ENCODE measurements around the gene ADAMTS6.

Gene ADAMTS6

GRCh38 chr5:65144136-65144871, 337.4 kb downstream of the ADAMTS6 start:
- no peak for DNase-seq (ENCODE audit: low spot score)

DNA sequence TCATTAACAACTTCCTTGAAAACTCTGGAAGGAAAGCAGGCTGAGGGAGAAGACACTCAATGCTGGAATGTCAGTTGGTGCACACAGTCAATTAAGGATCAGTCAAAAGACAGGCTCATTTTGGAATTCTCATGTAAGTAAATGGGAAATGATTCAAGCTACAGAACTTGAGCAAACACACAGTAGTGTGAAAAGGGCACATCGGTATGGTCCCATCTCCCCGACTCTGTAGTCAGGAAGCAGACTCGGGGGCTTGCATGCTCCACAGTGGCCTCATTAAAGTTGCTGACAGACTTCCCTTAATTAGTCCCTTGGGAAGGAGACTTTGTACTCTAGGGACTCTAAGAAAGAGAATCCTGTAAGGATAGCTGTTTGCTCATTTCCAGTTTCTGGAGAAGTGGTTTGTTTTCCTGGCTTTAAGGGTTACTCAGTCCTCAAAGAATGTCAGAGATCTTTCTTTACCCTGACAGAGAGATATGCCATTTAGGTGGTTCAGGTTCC, 339.2 kb downstream of the ADAMTS6 start:
- DNase-seq (ENCODE audit: low spot score), result peak; percentile 49

DNA sequence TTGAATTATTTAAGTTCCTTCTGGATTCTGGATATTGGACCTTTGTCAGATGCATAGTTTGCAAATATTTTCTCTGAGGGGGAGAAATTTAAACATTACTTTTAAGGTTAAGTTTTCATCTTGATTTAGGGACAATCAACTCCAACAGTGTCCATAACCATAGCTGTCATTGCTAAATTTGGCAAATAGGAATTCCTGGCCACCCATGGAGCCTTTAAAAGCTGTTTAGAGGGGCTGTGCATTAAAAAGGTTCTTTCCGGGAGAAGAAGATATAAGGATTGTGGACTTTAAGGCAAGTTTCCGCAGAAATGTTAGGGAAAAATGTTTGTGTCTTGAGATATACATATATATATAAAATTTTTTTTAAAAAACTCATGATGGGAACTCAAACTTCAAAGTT, 339.7 kb downstream of the ADAMTS6 start:
- DNase-seq (ENCODE audit: low spot score), result no peak

GRCh38 chr5:65141493-65141892, 340.2 kb downstream of the ADAMTS6 start:
- no peak for DNase-seq (ENCODE audit: low spot score)

DNA sequence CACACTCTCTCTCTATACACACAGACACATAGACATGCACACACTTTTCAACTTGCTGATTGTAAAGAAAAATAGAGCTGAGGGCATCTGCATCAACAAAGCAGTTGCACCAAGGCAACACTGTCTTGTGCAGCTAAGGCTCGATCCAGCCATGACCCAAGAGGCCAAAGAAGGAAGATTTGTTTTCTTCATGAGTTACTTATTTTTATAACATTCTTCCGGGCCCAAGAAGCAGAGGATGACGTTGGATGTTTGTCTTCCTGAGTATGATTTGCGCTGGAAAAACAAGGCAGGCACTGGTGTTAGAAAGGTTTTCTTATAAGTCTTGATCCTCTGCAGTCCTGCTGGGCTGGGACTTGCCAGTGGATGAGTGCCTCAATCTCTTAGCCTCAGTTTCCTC, 344.1 kb downstream of the ADAMTS6 start:
- no peak for DNase-seq (ENCODE audit: low spot score)

DNA sequence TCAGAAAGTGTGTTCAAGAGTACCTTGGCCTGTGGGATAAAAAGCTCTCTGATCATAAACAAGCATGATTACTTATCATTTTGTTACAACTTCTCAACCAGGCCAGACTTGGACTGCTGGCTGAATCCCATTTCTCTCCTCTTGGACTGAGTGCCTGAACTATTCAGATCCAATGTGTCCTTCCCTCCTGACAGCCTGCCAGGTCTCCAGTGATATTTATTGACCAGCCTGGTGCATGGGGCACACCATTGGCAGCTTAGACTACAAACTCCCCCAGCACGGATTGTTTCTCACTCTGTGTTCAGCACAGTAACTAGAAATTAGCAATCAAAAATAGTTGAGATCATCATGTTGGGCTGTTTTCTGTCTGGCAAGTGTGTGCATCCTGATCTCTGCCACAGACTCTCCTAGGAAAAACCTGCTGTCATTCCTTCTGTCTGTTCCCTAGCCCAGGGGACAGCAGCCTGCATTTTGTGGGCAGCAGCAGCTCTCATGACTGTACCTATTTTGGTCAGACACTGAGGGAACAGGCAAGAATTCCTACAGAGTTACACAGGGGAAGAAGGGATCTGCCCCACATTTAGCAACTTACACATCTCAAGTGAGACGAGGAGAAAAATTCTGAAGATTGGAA, 348.1 kb downstream of the ADAMTS6 start:
- DNase-seq (ENCODE audit: low spot score), result peak; percentile 35

DNA sequence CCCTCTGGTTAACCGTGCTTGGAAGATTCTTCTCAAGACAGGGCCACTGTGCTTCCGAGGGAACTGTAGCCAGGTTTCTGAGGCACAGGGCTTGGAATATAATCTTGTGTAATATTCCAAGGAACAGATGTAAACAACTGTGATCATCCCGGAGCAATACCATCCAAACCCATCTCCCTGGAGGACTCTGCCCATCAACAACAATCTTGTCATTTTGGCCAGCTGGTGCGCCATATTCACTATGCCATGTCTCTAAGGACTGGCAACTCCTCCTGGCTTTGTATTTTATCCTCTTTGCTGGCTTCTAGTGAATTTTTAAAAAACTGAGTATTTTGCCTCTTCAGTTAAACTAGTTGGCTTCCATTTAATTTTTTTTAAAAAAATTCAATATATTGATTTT, 349.3 kb downstream of the ADAMTS6 start:
- DNase-seq (ENCODE audit: low spot score), result no peak

DNA sequence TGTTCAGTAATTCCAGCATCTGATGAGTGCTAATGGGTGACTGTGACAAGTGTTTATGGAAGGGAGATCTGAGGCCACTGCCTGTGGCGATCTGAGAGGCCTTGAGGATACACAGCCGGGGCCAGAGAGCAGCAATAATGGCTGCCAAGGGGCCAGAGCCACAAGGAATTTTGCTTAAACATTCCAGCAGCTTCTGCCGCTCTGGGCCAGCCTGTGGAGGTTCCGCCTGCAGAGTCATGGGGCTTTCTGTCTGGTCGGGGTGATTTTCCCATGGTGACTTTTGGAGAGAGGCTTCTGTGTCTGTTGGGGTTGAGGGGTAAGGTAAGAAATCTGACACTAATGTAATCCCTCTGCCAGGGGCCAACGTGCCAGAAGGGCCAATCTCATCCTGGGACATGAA, 353.5 kb downstream of the ADAMTS6 start:
- no peak for DNase-seq (ENCODE audit: low spot score)

GRCh38 chr5:65127161-65127901, 354.4 kb downstream of the ADAMTS6 start:
- DNase-seq (ENCODE audit: low spot score), result peak; percentile 65

GRCh38 chr5:65126542-65127069, 355.1 kb downstream of the ADAMTS6 start:
- no peak for DNase-seq (ENCODE audit: low spot score)

- DNase-seq (ENCODE audit: low spot score), result peak; percentile 70
Observed at GRCh38 chr5:65125591-65126541, 355.9 kb downstream of the ADAMTS6 start.

GRCh38 chr5:65121880-65122436, 359.8 kb downstream of the ADAMTS6 start:
- peak; percentile 85 for DNase-seq (ENCODE audit: low spot score)

DNA sequence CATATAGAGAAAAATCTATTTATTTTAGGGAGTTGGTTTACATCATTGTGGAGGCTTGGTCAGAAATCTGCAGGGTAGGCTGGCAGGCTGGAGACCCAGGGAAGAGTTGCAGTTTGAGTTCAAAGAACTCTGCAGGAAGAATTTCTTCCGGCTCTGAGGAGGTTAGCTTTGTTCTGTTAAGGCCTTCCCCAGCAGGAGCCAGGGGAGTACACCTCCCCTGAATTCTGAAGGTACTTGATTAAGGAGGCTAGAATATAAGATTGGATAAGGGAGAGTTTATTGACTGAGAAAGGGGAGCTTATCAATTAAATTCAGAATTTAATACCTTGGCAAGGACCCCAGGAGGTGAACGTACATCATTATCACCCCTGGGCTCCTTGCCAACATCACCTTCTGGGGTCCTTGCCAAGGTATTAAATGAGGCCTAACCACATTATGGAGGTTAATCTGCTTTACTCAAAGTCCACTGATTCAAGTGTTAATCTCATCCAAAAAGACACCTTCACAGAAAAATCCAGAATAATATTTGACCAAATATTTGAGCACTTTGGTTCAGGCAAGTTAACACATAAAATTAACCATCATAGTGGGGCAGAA, 361.3 kb downstream of the ADAMTS6 start:
- DNase-seq (ENCODE audit: low spot score), result no peak

DNA sequence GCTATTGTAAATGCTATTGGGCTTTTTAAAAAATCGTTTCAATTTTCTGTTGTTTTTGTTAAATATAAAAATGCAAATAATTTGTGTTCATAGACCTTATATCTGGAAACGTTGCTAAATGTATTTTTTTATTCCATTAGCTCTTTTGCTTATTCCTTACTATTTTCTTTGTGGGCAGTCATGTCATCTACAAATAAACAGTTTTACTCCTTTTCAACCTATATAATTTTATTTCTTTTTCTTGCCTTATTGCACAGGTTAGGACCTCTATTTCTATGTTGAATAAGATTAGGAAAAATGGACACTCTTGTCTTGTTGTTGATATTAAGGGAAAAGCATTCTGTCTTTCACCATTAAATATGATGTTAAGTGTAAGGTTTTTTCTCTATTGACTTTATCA, 364.2 kb downstream of the ADAMTS6 start:
- no peak for DNase-seq (ENCODE audit: low spot score)

- no peak for DNase-seq (ENCODE audit: low spot score)
Observed at GRCh38 chr5:65113771-65114170, 367.9 kb downstream of the ADAMTS6 start.

DNA sequence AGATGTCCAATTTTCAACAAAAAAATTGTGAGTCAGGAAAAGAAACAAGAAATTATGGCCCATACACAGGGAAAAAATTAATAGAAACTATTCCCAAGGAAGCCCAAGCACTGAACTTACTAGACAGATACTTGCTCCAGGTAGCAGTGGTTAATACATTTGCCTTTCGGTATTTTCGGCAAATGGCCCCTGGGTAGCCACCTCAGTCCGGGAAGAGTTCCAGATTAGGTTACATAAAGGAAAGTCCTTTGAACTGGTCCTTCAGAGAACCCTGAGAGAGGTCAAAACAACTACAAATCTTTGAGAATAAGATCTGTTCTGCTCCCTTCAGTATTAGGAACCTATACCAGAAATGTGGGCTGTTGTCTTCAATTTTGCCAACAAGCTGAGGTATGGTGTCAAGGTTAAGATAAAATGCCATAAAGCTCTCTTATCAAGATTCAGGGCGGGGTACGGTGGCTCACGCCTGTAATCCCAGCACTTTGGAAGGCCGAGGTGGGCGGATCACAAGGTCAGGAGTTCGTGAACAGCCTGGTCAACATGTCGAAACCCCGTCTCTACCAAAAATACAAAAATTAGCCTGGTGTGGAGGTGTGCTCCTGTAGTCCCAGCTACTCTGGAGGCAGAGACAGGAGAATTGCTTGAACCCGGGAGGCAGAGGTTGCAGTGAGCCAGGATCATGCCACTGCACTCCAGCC, 369.6 kb downstream of the ADAMTS6 start:
- no peak for DNase-seq (ENCODE audit: low spot score)

DNA sequence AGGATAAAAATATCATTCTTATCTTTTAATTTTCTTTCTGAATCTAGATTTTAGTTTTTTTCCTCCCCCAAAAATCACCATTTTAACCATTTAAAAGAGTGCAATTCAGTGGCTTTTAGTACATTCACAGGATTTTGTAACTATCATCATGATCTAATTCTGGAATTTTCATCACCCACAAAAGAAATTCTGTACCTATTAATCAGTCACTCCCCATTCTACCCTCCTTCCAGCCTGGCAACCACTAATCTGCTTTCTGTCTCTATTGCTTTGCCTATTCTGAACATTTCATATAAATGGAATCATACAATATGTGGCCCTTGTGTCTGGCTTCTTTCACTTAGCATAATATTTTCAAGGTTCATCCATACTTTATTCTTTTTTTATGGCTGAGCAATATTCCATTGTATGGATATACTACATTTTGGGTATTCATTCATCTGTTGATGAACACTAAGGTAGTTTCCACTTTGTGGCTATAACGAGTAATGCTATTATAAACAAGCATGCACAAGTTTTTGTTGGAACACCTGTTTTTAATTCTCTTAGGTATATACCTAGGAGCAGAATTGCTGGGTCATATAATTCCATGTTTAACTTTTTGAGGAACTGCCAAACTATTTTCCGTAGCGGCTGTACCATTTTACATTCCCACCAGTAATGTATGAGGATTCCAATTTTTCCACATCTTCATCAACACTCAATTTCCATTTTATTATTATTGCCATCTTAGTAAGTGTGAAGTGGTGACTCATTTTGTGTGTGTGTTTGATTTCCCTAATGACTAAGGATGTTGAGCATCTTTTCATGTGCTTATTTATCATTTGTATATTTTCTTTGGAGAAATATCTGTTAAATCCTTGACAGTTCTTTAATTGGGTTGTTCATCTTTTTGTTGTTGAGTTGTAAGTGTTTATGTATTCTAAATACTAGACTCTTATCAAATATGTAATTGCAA, 372.7 kb downstream of the ADAMTS6 start:
- DNase-seq (ENCODE audit: low spot score), result no peak

DNA sequence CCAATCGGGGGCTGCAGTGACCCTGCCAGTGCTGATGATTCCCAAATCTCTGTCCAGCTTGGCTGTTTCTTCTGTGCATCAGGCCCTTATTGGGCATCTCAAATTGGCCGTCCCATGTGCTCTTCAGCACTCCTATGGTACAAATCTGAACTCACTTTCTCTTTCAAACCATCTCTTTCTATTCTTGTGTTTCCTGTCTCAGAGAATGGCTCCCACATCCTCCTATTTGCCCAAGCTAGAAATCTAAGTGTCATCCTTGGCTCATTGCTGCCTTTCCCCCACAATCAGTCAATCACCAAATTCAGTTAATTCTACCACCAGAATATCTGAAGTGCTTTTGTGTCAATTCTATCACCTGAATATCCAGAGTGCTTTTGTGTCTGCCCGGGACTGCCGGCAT, 376.4 kb downstream of the ADAMTS6 start:
- no peak for DNase-seq (ENCODE audit: low spot score)

DNA sequence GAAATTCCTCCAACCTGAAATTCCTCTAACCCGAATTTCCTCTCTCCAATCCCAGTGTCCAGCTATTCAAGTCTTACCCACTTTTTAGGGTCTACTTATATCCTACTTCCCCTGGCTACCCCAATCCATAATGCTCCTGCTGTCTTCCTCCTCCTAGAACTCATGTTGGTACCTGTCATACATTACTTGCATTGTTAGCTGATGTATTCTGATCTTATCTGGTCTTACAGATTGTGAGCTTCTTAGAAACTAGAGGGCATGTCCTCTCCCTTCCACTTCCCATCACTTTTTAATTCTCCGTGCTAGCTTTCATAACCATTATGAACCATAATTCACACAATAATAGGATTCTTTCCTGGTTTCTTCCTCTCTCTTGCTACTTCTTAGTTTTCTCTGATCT, 376.9 kb downstream of the ADAMTS6 start:
- no peak for DNase-seq (ENCODE audit: low spot score)

Measured in AG20443 (cell line).